ENCODE results near the gene NEK4. TPM values are rescaled to one million over a fixed set of nuclear protein-coding genes. Genes with fewer than 3 reads are reported as not detected.

Gene NEK4
- polyA plus RNA-seq, 1 experiment: 14.4 TPM

- Histone ChIP-seq H3K4me3 (ENCODE audit: low read depth, low read length) (no peak overlapping the region), H3K9me3 (ENCODE audit: control insufficient read depth, insufficient read depth, low read length) (no peaks in the 10 kb centered on the region; the same call in 1 of the 2 replicates), H3K27me3 (ENCODE audit: control insufficient read depth, insufficient read depth, low read length) (no peaks in the 10 kb centered on the region), H3K27ac (ENCODE audit: low read depth, low read length) (no peak overlapping the region)
- POLR2A ChIA-PET: interaction anchor here (1.0 kb wide), 1 partner anchor 28 kb away, joined by 4 read pairs; the partner anchor contains the start of gene NEK4
- CTCF ChIA-PET: no interaction called here
- TF ChIP-seq CTCF (IDR thresholded peaks at IDR 0.05; ENCODE audit: low read depth, low read length): no peak
- no peak for DNase-seq (ENCODE audit: low read depth, low spot score)
These were observed 27.7 kb upstream of the NEK4 start for GRCh38 chr3:52798376-52798977.

- Histone ChIP-seq H3K4me3 (ENCODE audit: low read depth, low read length) (no peak overlapping the region), H3K27me3 (ENCODE audit: control insufficient read depth, insufficient read depth, low read length) (peaks cover 3% of the 10 kb centered on the region), H3K27ac (ENCODE audit: low read depth, low read length) (no peak overlapping the region), H3K9me3 (ENCODE audit: control insufficient read depth, insufficient read depth, low read length) (no peaks in the 10 kb centered on the region; the same call in 1 of the 2 replicates)
- no peak for TF ChIP-seq CTCF (IDR thresholded peaks at IDR 0.05; ENCODE audit: low read depth, low read length)
- DNase-seq (ENCODE audit: low read depth, low spot score): no peak
- ChIA-PET CTCF (no interaction called here), POLR2A (no interaction called here)
These were observed 25.7 kb upstream of the NEK4 start for GRCh38 chr3:52796411-52796810.

- H3K9me3 ChIP-seq (ENCODE audit: control insufficient read depth, insufficient read depth, low read length): no peaks in the 10 kb centered on the region; the same call in 1 of the 2 replicates
- DNase-seq (ENCODE audit: low read depth, low spot score): no peak
- H3K27me3 ChIP-seq (ENCODE audit: control insufficient read depth, insufficient read depth, low read length): peaks cover 10% of the 10 kb centered on the region
- CTCF ChIA-PET: interaction anchor here (1.8 kb wide), 1 partner anchor 25 kb away, joined by 4 read pairs; no protein-coding TSS in a partner anchor
- no peak overlapping the region for H3K4me3 ChIP-seq (ENCODE audit: low read depth, low read length)
- POLR2A ChIA-PET: no interaction called here
- no peak for TF ChIP-seq CTCF (IDR thresholded peaks at IDR 0.05; ENCODE audit: low read depth, low read length)
- no peak overlapping the region for H3K27ac ChIP-seq (ENCODE audit: low read depth, low read length)
These were observed 24.7 kb upstream of the NEK4 start for GRCh38 chr3:52795298-52795900.

- TF ChIP-seq CTCF (IDR thresholded peaks at IDR 0.05; ENCODE audit: low read depth, low read length): no peak
- no peak for DNase-seq (ENCODE audit: low read depth, low spot score)
- POLR2A ChIA-PET: no interaction called here
- Histone ChIP-seq H3K27ac (ENCODE audit: low read depth, low read length) (no peak within 1 kb of the TSS), H3K27me3 (ENCODE audit: control insufficient read depth, insufficient read depth, low read length) (peaks cover 10% of the 10 kb centered on the region), H3K4me3 (ENCODE audit: low read depth, low read length) (no peak within 1 kb of the TSS), H3K9me3 (ENCODE audit: control insufficient read depth, insufficient read depth, low read length) (no peaks in the 10 kb centered on the region; the same call in 1 of the 2 replicates)
- CTCF ChIA-PET: interaction anchor here (1.8 kb wide), 1 partner anchor 26 kb away, joined by 4 read pairs; no protein-coding TSS in a partner anchor
These were observed 23.9 kb upstream of the NEK4 start, which contains the start of gene ITIH3 for GRCh38 chr3:52794612-52795099. ITIH3 (plus strand) TSS chr3:52794796; CDS start chr3:52794804, 8 bp downstream.
